Smooth muscle cell (in vitro differentiated cells): ENCODE measurements around the gene OGFOD1. TPM values are rescaled to one million over a fixed set of nuclear protein-coding genes. Genes with fewer than 3 reads are reported as not detected.

Source experiments
- DNase-seq: peaks from one replicate; lab custom pipeline; 2025; ENCODE audit not compliant: unreplicated experiment; lab: John Stamatoyannopoulos, UW
- H2AFZ ChIP-seq: fragments of 200-600 bp; sonication (generic); 2 replicates; pipeline ENCODE4 v1.6.0; 2016; ENCODE audit warnings: antibody characterized with exemption, low read depth, mild to moderate bottlenecking
- H3F3A ChIP-seq: fragments of 200-600 bp; sonication (generic); 2 replicates; pipeline ENCODE4 v1.6.0; 2017; ENCODE audit warnings: antibody characterized with exemption, low read depth
- H3K27ac ChIP-seq: fragments of 200-600 bp; sonication (generic); 2 replicates; pipeline ENCODE4 v1.5.1; 2016; ENCODE audit warnings: low read depth, mild to moderate bottlenecking
- H3K27me3 ChIP-seq: fragments of 200-600 bp; sonication (generic); 2 replicates; pipeline ENCODE4 v1.6.1; 2016; ENCODE audit warnings: low read depth, mild to moderate bottlenecking
- H3K36me3 ChIP-seq: fragments of 200-600 bp; sonication (generic); 2 replicates; pipeline ENCODE4 v1.5.1; 2016; ENCODE audit warnings: low read depth
- H3K4me1 ChIP-seq: fragments of 200-600 bp; sonication (generic); 2 replicates; pipeline ENCODE4 v1.5.1; 2016; ENCODE audit warnings: low read depth
- H3K4me2 ChIP-seq: fragments of 200-600 bp; sonication (generic); 2 replicates; pipeline ENCODE4 v1.6.0; 2016; ENCODE audit warnings: mild to moderate bottlenecking
- H3K4me3 ChIP-seq: fragments of 200-600 bp; sonication (generic); 2 replicates; pipeline ENCODE4 v1.5.1; 2016; ENCODE audit warnings: mild to moderate bottlenecking
- H3K79me2 ChIP-seq: fragments of 200-600 bp; sonication (generic); 2 replicates; pipeline ENCODE4 v1.6.0; 2016; ENCODE audit warnings: low read depth, mild to moderate bottlenecking
- H3K9ac ChIP-seq: fragments of 200-600 bp; sonication (generic); 2 replicates; pipeline ENCODE4 v1.6.0; 2016; ENCODE audit warnings: low read depth
- H3K9me3 ChIP-seq: fragments of 200-600 bp; sonication (generic); replicated peaks from 2 replicates; pipeline ENCODE4 v1.5.1; 2016; ENCODE audit warnings: low read depth
- H4K20me1 ChIP-seq: fragments of 200-600 bp; sonication (generic); 2 replicates; pipeline ENCODE4 v1.6.0; 2016; ENCODE audit warnings: low read depth
- WGBS: methylation state at CpG from one replicate; pipeline ENCODE4 v1.1.7; 2016; ENCODE audit warnings: low lambda C conversion rate; 5-methylcytosine and 5-hydroxymethylcytosine counted together
- polyA plus RNA-seq: library from polyadenylated mRNA; unstranded; fragments of >200 nt; fragmentation: Nextera tagmentation; extraction: Ambion mirVana; gene quantifications from 2 replicates; pipeline ENCODE4 v1.2.1, GENCODE V29; 2016
- total RNA-seq: library from RNA; depleted of rRNA; stranded (reverse); fragments of >200 nt; gene quantifications from 2 replicates; pipeline ENCODE4 v1.2.3, GENCODE V29; 2014
- TF ChIP-seq, protein P1 (sequence below): fragments of 200-600 bp; sonication (generic); IDR thresholded peaks from 2 replicates; pipeline ENCODE4 v1.5.1; 2017; ENCODE audit warnings: borderline replicate concordance, mild to moderate bottlenecking, antibody characterized with exemption; ENCODE audit not compliant: insufficient read depth, poor library complexity, severe bottlenecking

Gene OGFOD1
- total and polyA plus RNA-seq, 2 experiments from 2014 or later: 68.7 to 107 TPM

DNA sequence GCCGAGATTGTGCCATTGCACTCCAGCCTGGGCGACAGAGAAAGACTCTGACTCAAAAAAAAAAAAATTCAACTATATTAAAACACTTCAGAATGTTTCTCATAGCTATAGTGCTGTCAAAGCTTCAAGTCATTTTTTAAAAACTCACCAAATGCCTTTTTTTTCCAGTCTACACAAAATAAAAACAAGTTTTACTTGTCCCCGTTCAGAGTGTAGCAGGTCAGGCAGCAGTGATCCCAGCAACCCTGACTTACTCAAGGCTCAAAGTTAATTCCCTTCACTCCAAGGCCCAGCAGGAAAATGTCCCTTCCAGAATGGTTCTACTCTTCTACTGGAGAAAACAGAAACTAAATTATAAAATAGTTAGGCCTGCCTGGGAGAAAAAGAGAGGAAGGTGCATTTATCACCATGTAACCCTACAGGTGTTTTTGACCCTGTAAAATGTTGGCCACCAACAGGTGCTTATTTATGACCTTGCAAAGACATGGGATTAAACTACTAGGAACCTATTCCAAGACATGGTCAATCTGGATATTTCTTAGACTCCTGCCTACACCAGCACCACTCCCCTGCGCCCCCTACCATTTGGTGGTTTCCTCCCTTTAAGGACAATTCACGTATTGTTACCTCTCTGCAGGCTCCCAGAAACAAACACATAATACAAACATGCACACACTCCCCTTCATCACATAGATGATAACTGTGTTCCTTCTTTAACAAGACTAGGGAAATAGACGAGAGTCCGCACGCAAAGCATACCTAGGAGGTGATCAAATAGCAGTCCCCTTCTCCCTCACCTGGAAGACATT lies 31.4 kb upstream of the OGFOD1 start:
- H3K36me3 ChIP-seq: no peaks in the 10 kb centered on the region
- H3K4me3 ChIP-seq: no peak overlapping the region
- DNase-seq: no peak
- no peaks in the 10 kb centered on the region for H3K27me3 ChIP-seq
- H2AFZ ChIP-seq: no peak overlapping the region
- H3K9ac ChIP-seq: no peak overlapping the region
- peaks cover 89% of the 10 kb centered on the region for H3K79me2 ChIP-seq
- H3K9me3 ChIP-seq: no peaks in the 10 kb centered on the region
- H3K4me1 ChIP-seq: peaks cover 24% of the 10 kb centered on the region
- TF ChIP-seq, protein P1, sequence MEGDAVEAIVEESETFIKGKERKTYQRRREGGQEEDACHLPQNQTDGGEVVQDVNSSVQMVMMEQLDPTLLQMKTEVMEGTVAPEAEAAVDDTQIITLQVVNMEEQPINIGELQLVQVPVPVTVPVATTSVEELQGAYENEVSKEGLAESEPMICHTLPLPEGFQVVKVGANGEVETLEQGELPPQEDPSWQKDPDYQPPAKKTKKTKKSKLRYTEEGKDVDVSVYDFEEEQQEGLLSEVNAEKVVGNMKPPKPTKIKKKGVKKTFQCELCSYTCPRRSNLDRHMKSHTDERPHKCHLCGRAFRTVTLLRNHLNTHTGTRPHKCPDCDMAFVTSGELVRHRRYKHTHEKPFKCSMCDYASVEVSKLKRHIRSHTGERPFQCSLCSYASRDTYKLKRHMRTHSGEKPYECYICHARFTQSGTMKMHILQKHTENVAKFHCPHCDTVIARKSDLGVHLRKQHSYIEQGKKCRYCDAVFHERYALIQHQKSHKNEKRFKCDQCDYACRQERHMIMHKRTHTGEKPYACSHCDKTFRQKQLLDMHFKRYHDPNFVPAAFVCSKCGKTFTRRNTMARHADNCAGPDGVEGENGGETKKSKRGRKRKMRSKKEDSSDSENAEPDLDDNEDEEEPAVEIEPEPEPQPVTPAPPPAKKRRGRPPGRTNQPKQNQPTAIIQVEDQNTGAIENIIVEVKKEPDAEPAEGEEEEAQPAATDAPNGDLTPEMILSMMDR: no peak
- no peak overlapping the region for H3K4me2 ChIP-seq
- H3F3A ChIP-seq: no peaks in the 10 kb centered on the region
- peaks cover 90% of the 10 kb centered on the region for H4K20me1 ChIP-seq
- WGBS: 90% methylated on average over 8 of the region's 8 CpGs
- no peak overlapping the region for H3K27ac ChIP-seq

DNA sequence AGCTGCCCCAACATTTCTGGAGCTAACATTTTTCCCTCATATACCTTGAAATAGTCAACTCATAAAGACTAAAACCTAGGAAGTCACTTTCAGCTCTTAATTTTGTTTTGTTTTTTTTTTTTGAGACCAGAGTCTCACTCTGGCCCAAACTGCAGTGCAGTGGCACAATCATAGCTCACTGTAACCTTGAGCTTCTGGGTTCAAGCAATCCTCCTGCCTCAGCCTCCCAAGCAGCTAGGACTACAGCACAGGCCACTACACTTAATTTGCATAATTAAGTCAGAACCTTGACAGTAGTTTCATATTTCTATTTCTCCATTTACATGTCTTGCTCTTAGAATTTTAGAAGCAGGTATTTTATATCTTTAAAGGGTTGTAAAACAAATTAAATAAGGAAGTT lies 30.7 kb upstream of the OGFOD1 start:
- DNase-seq: no peak
- H3K79me2 ChIP-seq: peaks cover 86% of the 10 kb centered on the region
- no peaks in the 10 kb centered on the region for H3K27me3 ChIP-seq
- H3K36me3 ChIP-seq: no peaks in the 10 kb centered on the region
- H3F3A ChIP-seq: no peaks in the 10 kb centered on the region
- peaks cover 22% of the 10 kb centered on the region for H3K4me1 ChIP-seq
- no peak overlapping the region for H3K4me3 ChIP-seq
- no peak overlapping the region for H2AFZ ChIP-seq
- TF ChIP-seq, protein P1: no peak
- H3K4me2 ChIP-seq: no peak overlapping the region
- no peaks in the 10 kb centered on the region for H3K9me3 ChIP-seq
- peaks cover 84% of the 10 kb centered on the region for H4K20me1 ChIP-seq
- H3K9ac ChIP-seq: no peak overlapping the region
- no peak overlapping the region for H3K27ac ChIP-seq

DNA sequence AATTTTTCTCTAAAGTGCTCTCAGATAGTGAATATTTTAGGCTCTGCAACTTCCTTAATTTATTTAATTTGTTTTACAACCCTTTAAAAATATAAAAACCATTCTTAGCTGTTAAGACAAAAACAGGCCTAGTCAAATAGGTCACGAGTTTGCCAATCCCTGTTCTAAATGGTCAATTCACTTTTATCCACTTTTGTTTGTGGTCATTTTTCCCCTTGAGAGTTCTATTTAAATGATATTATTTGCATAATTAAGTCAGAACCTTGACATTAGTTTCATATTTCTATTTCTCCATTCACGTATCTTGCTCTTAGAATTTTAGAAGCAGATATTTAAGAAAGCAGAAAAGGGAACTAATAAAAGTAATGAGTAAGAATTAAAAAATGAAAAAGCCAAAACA lies 30.0 kb upstream of the OGFOD1 start:
- no peaks in the 10 kb centered on the region for H3K9me3 ChIP-seq
- H3K79me2 ChIP-seq: peaks cover 79% of the 10 kb centered on the region
- H4K20me1 ChIP-seq: peaks cover 77% of the 10 kb centered on the region
- peaks cover 3% of the 10 kb centered on the region for H3F3A ChIP-seq
- WGBS: 96% methylated on average over 2 of the region's 2 CpGs
- no peak overlapping the region for H3K27ac ChIP-seq
- no peak overlapping the region for H2AFZ ChIP-seq
- no peak overlapping the region for H3K4me2 ChIP-seq
- H3K36me3 ChIP-seq: no peaks in the 10 kb centered on the region
- no peak overlapping the region for H3K4me3 ChIP-seq
- no peak for DNase-seq
- peaks cover 22% of the 10 kb centered on the region for H3K4me1 ChIP-seq
- H3K9ac ChIP-seq: no peak overlapping the region
- TF ChIP-seq, protein P1: no peak
- H3K27me3 ChIP-seq: no peaks in the 10 kb centered on the region

DNA sequence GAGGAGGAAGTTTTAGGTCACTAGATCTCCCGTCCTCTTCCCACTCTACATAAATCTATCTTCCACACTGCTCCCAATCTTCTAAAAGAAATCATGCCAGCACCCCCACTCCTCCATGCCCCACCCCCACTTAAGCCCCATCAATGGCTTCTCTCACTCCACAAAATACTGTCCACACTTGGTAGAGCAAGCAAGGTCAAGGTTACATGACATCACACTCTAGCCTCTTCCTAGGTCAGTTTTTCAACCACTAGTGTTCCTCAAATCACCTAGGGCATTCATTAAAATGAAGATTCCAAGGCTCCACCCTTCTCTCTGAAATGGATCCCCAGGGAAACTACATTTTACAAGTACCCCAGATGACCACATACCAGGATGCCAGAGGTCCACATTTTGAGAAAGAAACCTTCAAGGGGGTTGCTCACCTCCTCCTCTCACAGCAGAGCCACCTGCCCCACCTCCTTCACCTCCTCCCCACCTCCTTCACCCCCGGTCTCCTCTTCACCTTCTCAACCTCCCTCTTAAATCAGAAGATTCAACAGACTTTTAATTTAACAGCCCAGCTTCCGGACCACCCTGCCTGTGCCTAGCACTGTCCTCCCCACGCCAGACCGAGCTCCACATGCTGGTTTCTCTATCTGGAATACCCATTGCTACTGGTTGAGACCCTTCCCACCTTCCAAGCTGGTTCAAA lies 29.2 kb upstream of the OGFOD1 start:
- Histone ChIP-seq H3K27me3 (no peaks in the 10 kb centered on the region), H3K4me3 (no peak overlapping the region), H3K4me2 (no peak overlapping the region), H3F3A (peaks cover 11% of the 10 kb centered on the region), H3K79me2 (peaks cover 71% of the 10 kb centered on the region), H3K36me3 (no peaks in the 10 kb centered on the region), H3K4me1 (peaks cover 22% of the 10 kb centered on the region), H2AFZ (no peak overlapping the region), H3K9me3 (no peaks in the 10 kb centered on the region), H4K20me1 (peaks cover 69% of the 10 kb centered on the region), H3K27ac (no peak overlapping the region), H3K9ac (no peak overlapping the region)
- TF ChIP-seq, protein P1: no peak
- WGBS: 97% methylated on average over 5 of the region's 5 CpGs
- DNase-seq: no peak
